HUES64 (cell line): Measurements from ENCODE around the gene C6.

ENCODE experiments used
- H3K27ac ChIP-seq: 2 replicates; pipeline ENCODE4 v1.7.0; 2013; ENCODE audit warnings: low read depth, low read length, inconsistent platforms
- H3K27me3 ChIP-seq: 2 replicates; pipeline ENCODE4 v1.6.1; 2013; ENCODE audit warnings: mild to moderate bottlenecking, low read length; ENCODE audit not compliant: insufficient read depth
- H3K36me3 ChIP-seq: 2 replicates; pipeline ENCODE4 v1.6.1; 2013; ENCODE audit warnings: mild to moderate bottlenecking, low read length; ENCODE audit not compliant: insufficient read depth
- H3K4me1 ChIP-seq: 2 replicates; pipeline ENCODE4 v1.6.1; 2013; ENCODE audit warnings: mild to moderate bottlenecking, low read length, moderate library complexity; ENCODE audit not compliant: insufficient read depth
- H3K4me3 ChIP-seq: 2 replicates; pipeline ENCODE4 v1.5.1; 2013; ENCODE audit warnings: mild to moderate bottlenecking, low read length, moderate library complexity
- H3K9ac ChIP-seq: 2 replicates; pipeline ENCODE4 v1.6.1; 2013; ENCODE audit warnings: mild to moderate bottlenecking, low read depth, low read length
- H3K9me3 ChIP-seq: 2 replicates; pipeline ENCODE4 v1.6.1; 2013; ENCODE audit warnings: low read depth, low read length; ENCODE audit not compliant: insufficient read depth
- WGBS: fragments of 150-250, 120-280 bp; methylation state at CpG from one replicate; pipeline ENCODE4 v1.1.7; 2013; ENCODE audit warnings: missing lambda C conversion rate; 5-methylcytosine and 5-hydroxymethylcytosine counted together

Gene C6

DNA sequence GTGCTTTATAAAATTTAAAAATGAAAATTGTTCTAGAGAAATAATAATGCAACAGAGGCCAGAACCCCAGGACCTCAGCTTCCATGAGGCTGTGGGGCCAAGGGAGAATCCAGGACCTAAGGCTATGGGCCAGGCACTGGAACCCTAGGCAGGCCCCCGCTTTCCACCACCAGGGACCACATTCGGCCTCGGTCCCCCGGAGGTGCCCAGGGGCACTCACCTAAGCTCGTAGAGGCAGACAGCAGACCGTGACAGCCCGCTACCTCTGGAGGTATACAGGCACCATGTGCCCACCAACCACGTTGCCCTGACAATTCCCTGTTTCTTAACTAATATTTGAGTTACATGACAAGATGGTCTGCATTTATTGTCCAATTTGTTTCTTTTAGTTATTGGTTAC is 92.7 kb downstream of the C6 start:
- Histone ChIP-seq H3K9me3 (no peaks in the 10 kb centered on the region), H3K4me3 (no peak overlapping the region), H3K27ac (no peak overlapping the region), H3K27me3 (no peaks in the 10 kb centered on the region), H3K36me3 (no peaks in the 10 kb centered on the region), H3K4me1 (no peaks in the 10 kb centered on the region), H3K9ac (no peak overlapping the region)
- WGBS, result 95% methylated on average over 8 of the region's 8 CpGs

DNA sequence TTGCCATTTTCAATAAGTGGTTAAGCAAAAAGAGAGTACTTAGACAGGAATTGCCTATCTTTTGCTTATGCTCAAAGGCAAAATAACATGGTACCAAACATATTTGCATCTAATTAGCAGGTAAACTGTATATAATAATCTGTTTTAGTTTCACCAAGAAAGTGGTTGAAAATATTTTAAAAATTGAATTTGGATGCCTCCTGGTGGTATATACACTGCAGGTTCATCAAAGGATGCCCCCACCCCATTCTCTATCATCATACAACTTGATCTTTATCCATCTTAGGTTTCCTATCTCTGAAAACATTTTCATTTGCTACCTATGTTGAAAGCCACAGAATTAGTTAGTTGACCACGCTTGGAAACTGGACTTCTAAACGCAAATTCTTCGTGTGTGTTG is 95.2 kb downstream of the C6 start:
- WGBS, result 96% methylated on average over 3 of the region's 3 CpGs
- H3K27ac ChIP-seq, result no peak overlapping the region
- H3K4me1 ChIP-seq, result no peaks in the 10 kb centered on the region
- no peaks in the 10 kb centered on the region for H3K9me3 ChIP-seq
- no peak overlapping the region for H3K4me3 ChIP-seq
- H3K36me3 ChIP-seq, result no peaks in the 10 kb centered on the region
- H3K27me3 ChIP-seq, result no peaks in the 10 kb centered on the region
- no peak overlapping the region for H3K9ac ChIP-seq

DNA sequence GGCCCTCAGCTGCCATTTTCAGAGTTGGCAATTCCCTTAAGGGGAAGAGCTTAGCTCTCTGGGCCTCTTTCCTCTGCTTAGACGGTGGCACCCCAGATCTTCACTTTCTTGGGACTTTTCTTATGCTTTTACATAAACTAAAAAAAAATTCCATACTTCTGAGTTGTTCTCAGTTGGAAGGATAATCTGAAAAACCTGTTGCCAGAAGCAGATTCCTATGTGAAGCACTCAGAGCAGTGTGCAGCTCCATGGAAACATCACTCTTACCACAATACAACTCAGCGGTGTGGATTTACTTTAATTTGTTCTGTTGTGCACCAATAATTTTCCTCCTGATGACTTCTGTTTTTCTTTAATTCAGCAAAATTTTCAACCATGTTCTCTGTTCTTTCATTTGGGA is 98.1 kb downstream of the C6 start:
- H3K4me3 ChIP-seq, result no peak overlapping the region
- H3K27ac ChIP-seq, result no peak overlapping the region
- WGBS, result 89% methylated on average over 2 of the region's 2 CpGs
- H3K9me3 ChIP-seq, result no peaks in the 10 kb centered on the region
- no peak overlapping the region for H3K9ac ChIP-seq
- H3K36me3 ChIP-seq, result no peaks in the 10 kb centered on the region
- no peaks in the 10 kb centered on the region for H3K4me1 ChIP-seq
- no peaks in the 10 kb centered on the region for H3K27me3 ChIP-seq

DNA sequence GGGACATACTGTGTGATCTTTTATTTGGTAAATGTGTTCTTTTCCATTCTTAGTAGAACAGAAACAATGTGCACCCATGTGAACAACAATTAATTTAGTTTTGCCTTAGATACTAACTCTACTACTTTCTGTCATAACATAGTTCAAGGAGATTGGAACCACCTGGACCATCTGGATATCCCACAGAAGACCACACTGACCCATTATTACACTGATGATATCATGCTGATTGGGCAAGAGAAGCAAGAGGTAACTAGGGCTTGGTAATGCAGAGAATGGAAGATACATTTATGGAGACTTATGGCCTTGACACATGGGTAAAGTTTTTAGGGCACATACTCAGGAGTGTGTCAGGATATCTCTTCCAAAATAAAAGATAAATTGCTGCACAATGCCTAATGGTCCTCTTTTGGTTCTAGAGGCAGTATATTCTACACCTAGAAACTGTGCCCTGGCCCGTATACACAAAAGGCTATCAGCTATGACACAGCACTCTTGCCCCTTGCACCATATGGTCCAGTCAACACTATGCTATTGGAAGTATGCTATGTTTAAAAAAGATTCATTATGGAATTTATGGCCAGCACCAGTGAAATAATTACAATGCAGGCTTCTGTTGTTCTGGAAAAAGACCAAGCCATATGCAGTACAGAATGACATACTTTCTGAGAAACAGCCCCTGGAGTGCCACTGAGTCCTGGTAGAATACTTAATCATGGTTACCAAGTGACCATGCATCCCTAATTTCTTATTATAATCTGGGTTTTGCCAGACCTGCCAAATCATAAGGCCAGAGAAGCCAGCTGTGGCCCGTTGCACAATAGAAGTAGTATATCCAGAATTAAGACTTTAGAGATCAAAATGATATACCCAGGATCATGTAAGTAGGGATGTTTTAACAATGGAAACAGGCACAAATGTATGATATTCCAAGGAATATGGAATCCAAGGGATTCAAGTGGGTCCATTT is 100.6 kb downstream of the C6 start:
- H3K4me3 ChIP-seq, result no peak overlapping the region
- H3K36me3 ChIP-seq, result no peaks in the 10 kb centered on the region
- no peaks in the 10 kb centered on the region for H3K9me3 ChIP-seq
- H3K4me1 ChIP-seq, result no peaks in the 10 kb centered on the region
- H3K9ac ChIP-seq, result no peak overlapping the region
- WGBS, result 92% methylated on average over 2 of the region's 2 CpGs
- H3K27ac ChIP-seq, result no peak overlapping the region
- no peaks in the 10 kb centered on the region for H3K27me3 ChIP-seq

DNA sequence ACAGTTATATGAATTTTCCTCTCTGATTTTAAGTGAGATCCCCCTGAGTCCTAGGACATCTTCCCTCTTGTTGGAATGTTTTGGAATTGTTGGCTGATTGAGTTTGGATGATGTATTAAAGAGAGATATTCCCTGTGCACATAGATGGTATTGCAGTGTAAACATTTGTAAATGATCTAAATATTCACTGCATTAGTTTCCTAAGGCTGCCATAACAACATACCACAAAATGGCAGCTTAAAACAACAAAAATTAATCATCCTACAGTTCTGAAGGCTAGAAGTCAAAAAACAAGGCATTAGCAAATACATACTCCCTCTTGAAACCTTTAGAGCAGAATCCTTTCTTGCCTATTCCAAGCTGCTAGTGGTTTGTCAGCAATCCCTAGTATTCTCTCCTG is 104.1 kb downstream of the C6 start:
- no peaks in the 10 kb centered on the region for H3K36me3 ChIP-seq
- no peaks in the 10 kb centered on the region for H3K4me1 ChIP-seq
- H3K27ac ChIP-seq, result no peak overlapping the region
- H3K9ac ChIP-seq, result no peak overlapping the region
- H3K4me3 ChIP-seq, result no peak overlapping the region
- H3K9me3 ChIP-seq, result no peaks in the 10 kb centered on the region
- no peaks in the 10 kb centered on the region for H3K27me3 ChIP-seq

DNA sequence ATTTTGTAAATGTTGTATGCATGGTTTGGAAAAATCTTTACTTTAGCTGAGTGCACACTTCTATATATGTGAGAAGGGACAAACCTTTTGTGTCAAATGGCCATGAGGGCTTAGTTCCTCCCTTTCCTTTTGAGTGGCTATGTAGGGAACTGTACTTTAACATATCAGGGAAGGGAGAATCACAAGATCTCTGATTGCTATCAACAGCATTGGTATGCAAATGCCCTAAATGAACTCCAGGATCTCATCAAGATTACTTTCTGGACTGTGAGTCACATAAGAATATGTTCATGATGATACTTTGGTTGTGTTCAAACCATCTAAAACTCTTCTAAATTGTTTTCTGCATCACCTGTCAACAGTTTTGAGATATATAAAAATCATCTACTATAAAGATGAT is 111.0 kb downstream of the C6 start:
- H3K36me3 ChIP-seq, result no peaks in the 10 kb centered on the region
- H3K9me3 ChIP-seq, result no peaks in the 10 kb centered on the region
- H3K4me3 ChIP-seq, result no peak overlapping the region
- H3K27ac ChIP-seq, result no peak overlapping the region
- H3K27me3 ChIP-seq, result no peaks in the 10 kb centered on the region
- no peaks in the 10 kb centered on the region for H3K4me1 ChIP-seq
- H3K9ac ChIP-seq, result no peak overlapping the region

DNA sequence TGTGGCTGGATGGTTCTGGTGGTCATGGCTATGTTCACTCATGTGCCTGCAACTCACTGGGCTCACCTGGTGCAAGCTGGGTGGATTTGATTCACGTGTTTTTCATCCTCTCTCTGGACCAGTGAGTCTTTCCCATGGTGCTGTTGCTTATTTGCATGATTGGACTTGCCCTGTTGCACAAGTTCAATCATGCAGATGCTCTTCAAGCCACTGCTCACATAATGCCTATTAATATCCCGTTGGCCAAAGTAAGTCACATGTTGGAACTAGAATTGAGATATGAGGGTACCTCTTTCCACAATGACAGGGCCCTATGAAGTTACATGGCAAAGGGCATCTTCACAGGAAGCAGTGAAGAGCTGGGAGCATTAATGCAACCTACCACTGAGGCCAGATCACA is 115.7 kb downstream of the C6 start:
- no peaks in the 10 kb centered on the region for H3K36me3 ChIP-seq
- no peaks in the 10 kb centered on the region for H3K27me3 ChIP-seq
- 82% methylated on average over 2 of the region's 2 CpGs for WGBS
- no peaks in the 10 kb centered on the region for H3K4me1 ChIP-seq
- no peaks in the 10 kb centered on the region for H3K9me3 ChIP-seq
- H3K27ac ChIP-seq, result no peak overlapping the region
- H3K9ac ChIP-seq, result no peak overlapping the region
- H3K4me3 ChIP-seq, result no peak overlapping the region

DNA sequence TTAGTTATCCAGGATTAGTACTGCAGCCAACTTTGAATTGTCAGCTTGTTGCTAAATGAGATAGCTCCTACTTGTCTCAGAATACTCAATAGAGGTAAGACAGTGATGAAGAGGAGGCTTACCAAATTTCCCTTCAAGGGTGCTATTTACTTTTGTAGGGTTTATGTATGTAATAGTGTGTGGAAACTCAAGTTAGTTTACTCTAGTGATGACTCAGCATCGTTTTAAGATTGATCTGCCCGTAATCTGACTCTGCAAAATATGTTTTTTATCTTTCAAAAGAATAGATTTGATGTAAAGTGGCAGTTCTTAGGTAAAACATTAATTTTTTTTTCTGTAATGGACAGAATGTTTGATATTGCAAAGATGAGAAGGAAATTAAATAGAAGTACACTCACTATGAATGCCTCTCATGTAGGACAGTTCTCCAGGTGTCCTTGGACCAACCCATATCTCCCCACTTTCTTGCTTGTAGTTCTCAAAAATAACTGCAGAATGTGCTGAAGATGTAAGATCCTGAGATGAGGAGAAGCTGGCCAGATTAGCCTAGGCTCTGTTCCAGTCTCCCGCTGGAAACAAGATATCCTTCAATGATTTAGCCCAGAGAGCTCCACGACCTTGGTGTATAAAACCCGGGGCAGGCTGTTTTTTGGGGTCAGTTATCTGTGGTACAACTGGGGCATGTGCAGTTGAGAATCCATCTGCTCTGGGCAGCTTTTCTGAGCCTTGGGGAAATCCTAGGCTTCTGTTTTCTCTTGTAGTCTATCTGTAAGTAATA is 117.8 kb downstream of the C6 start:
- Histone ChIP-seq H3K4me3 (no peak overlapping the region), H3K4me1 (no peaks in the 10 kb centered on the region), H3K9me3 (no peaks in the 10 kb centered on the region), H3K9ac (no peak overlapping the region), H3K27me3 (no peaks in the 10 kb centered on the region), H3K36me3 (no peaks in the 10 kb centered on the region), H3K27ac (no peak overlapping the region)
- WGBS, result 92% methylated on average over 5 of the region's 5 CpGs

DNA sequence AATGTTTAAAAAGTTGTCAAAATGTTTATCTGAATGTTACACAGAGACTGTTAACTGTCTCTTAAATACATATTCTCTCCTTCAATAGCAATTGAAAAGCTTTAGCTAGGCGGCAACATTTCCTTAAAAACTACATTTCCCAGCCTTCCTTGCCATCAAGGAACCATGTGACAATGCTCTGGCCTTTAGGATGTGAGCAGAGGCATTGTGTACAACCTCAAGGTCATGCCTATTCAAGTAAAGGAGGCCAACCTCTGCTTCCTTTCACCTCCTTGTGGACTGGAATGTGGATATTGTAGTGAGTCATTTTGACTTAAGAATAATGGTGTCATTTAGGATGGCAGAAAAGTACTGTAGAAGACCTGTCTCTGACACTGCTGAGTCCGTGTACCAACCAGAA is 118.5 kb downstream of the C6 start:
- WGBS, result 84% methylated on average over 2 of the region's 2 CpGs
- no peaks in the 10 kb centered on the region for H3K9me3 ChIP-seq
- H3K36me3 ChIP-seq, result no peaks in the 10 kb centered on the region
- no peak overlapping the region for H3K4me3 ChIP-seq
- H3K27me3 ChIP-seq, result no peaks in the 10 kb centered on the region
- no peaks in the 10 kb centered on the region for H3K4me1 ChIP-seq
- no peak overlapping the region for H3K27ac ChIP-seq
- H3K9ac ChIP-seq, result no peak overlapping the region

DNA sequence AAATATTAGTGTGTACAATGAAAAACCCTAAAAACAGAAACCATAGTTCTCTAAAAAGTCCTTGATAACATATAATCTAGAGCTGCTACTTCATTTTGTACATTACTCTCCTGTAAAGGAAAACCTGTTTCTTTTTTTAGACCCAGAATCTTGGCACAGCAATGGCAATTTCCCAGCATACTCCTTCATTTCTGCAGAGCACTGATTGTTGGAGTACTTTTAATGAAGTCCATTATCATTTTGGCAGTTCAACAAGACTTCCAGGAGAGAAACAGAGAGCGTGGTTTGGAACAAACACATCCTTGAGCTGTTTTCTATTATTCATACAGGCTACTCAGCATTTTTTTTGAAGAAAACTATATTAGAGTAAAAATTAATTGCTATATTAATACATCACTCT is 119.5 kb downstream of the C6 start:
- no peaks in the 10 kb centered on the region for H3K9me3 ChIP-seq
- H3K9ac ChIP-seq, result no peak overlapping the region
- H3K27ac ChIP-seq, result no peak overlapping the region
- no peaks in the 10 kb centered on the region for H3K4me1 ChIP-seq
- H3K36me3 ChIP-seq, result no peaks in the 10 kb centered on the region
- no peaks in the 10 kb centered on the region for H3K27me3 ChIP-seq
- H3K4me3 ChIP-seq, result no peak overlapping the region
- WGBS, result 91% methylated on average over 1 of the region's 1 CpG
